K562 (cell line): ENCODE measurements around the gene CABP4. TPM values are rescaled to one million over a fixed set of nuclear protein-coding genes. Genes with fewer than 3 reads are reported as not detected.

ENCODE experiments used
- ATAC-seq: fragments of 200-7000 bp; cut with Tn5 transposase; 3 replicates; pipeline ENCODE4 v1.9.1; 2020; ENCODE audit warnings: moderate library complexity
- BruUV-seq: library from RNA; stranded (reverse); fragments of 400-500 nt; replicated peaks from 2 replicates; lab custom pipeline; 2021; lab: Mats Ljungman, UMichigan
- CTCF ChIA-PET: fragments of 300-600 bp; formaldehyde crosslinking; extraction: SDS; loops from one replicate; lab custom pipeline; 2021; ENCODE audit warnings: low intra/inter-chr PET ratio; lab: Yijun Ruan, JAX
- POLR2A ChIA-PET: fragments of 300-600, 350-650 bp; sonication (Branson Sonifier 250); formaldehyde crosslinking; extraction: SDS; loops from one replicate; lab custom pipeline; 2021; ENCODE audit warnings: antibody characterized with exemption, inconsistent platforms; lab: Yijun Ruan, JAX
- DNase-seq, 4 experiments: peaks; one replicate each; pipeline versions ENCODE4 v3.0.0 to v3.0.0-alpha.2; 2011 to 2018; ENCODE audit warnings: low spot score in 3 of 4, mixed read lengths in 3 of 4; ENCODE audit errors: extremely low read depth in 1 of 4
- FAIRE-seq: peaks from 2 replicates; lab custom pipeline; 2011; peaks lifted over from hg19 to GRCh38; lab: Jason Lieb, UNC
- H2AFZ ChIP-seq: 2 replicates; pipeline ENCODE4 v1.6.0; 2011; ENCODE audit warnings: low read depth, low read length, control low read depth, inconsistent platforms
- H3K27ac ChIP-seq: fragments of 200-600 bp; 3 replicates; pipeline ENCODE4 v1.8.0; 2011; ENCODE audit warnings: low read depth, mild to moderate bottlenecking, control low read depth, inconsistent platforms, low read length, moderate library complexity, mixed read lengths; ENCODE audit errors: extremely low read depth
- H3K27me3 ChIP-seq, 2 experiments: fragments of 300-600 bp in 1 of 2; 2 replicates in 1 of 2; 3 replicates in 1 of 2; pipeline versions ENCODE4 v1.6.0 to v1.8.0; 2011; ENCODE audit warnings: inconsistent platforms in 2 of 2, low read length in 2 of 2, mild to moderate bottlenecking in 1 of 2, mixed read lengths in 1 of 2, moderate library complexity in 1 of 2; ENCODE audit not compliant: control insufficient read depth in 2 of 2, insufficient read depth in 2 of 2
- H3K36me3 ChIP-seq: fragments of 300-600 bp; 3 replicates; pipeline ENCODE4 v1.8.0; 2011; ENCODE audit warnings: mild to moderate bottlenecking, low read length, inconsistent platforms; ENCODE audit not compliant: control insufficient read depth, insufficient read depth
- H3K4me1 ChIP-seq, 2 experiments: fragments of 200-600 bp in 1 of 2; replicated peaks in 1 of 2; 2 replicates in 1 of 2; 3 replicates in 1 of 2; pipeline versions ENCODE4 v1.5.1 to v1.8.0; 2011; ENCODE audit warnings: inconsistent platforms in 2 of 2, low read length in 2 of 2, mild to moderate bottlenecking in 1 of 2, mixed read lengths in 1 of 2, moderate library complexity in 1 of 2; ENCODE audit not compliant: control insufficient read depth in 2 of 2, insufficient read depth in 2 of 2
- H3K4me2 ChIP-seq: 2 replicates; pipeline ENCODE4 v1.6.1; 2011; ENCODE audit warnings: low read length, control low read depth, inconsistent platforms, mixed read lengths; ENCODE audit not compliant: insufficient read depth
- H3K4me3 ChIP-seq: fragments of 200-600 bp; sonication (generic), shearing (Covaris generic); 2 replicates; pipeline ENCODE4 v1.5.1; 2016; ENCODE audit warnings: control low read depth, inconsistent platforms
- H3K79me2 ChIP-seq: fragments of 200-600 bp; 3 replicates; pipeline ENCODE4 v1.8.0; 2011; ENCODE audit warnings: low read length, inconsistent platforms; ENCODE audit not compliant: control insufficient read depth, insufficient read depth
- H3K9ac ChIP-seq, 2 experiments: 2 replicates each; pipeline versions ENCODE4 v1.6.0 to v1.6.1; 2011; ENCODE audit warnings: low read depth in 2 of 2, low read length in 2 of 2, control low read depth in 1 of 2, inconsistent platforms in 1 of 2, mild to moderate bottlenecking in 1 of 2, mixed read lengths in 1 of 2; ENCODE audit not compliant: insufficient read depth in 1 of 2
- H3K9me1 ChIP-seq: one replicate; pipeline ENCODE4 v1.6.0; 2011; ENCODE audit warnings: inconsistent platforms, mild to moderate bottlenecking, low read length, moderate library complexity; ENCODE audit not compliant: control insufficient read depth, insufficient read depth
- H3K9me3 ChIP-seq: replicated peaks from 2 replicates; pipeline ENCODE4 v1.5.1; 2011; ENCODE audit warnings: low read depth, low read length, inconsistent platforms; ENCODE audit not compliant: control insufficient read depth, insufficient read depth
- H4K20me1 ChIP-seq: replicated peaks from 2 replicates; pipeline ENCODE4 v1.6.1; 2011; ENCODE audit warnings: low read length, inconsistent platforms, mixed read lengths; ENCODE audit not compliant: control insufficient read depth, insufficient read depth
- CCNT2 ChIP-seq: IDR thresholded peaks from 2 replicates; pipeline ENCODE4 v1.6.1; 2011; ENCODE audit warnings: borderline replicate concordance, low read depth, mild to moderate bottlenecking, moderate library complexity, mixed read lengths, low read length; ENCODE audit not compliant: insufficient read length; ENCODE audit errors: extremely low read depth
- EZH2 ChIP-seq: IDR thresholded peaks from 2 replicates; pipeline ENCODE4 v1.6.1; 2012; ENCODE audit warnings: low read depth, mild to moderate bottlenecking, inconsistent platforms, low read length, borderline replicate concordance
- FIP1L1 ChIP-seq: fragments of 200-400 bp; formaldehyde crosslinking; IDR thresholded peaks from 2 replicates; pipeline ENCODE4 v1.6.1; 2018; ENCODE audit warnings: mild to moderate bottlenecking, low read depth, low read length; ENCODE audit not compliant: poor library complexity, severe bottlenecking
- FOXP1 ChIP-seq: sonication (generic); formaldehyde crosslinking; IDR thresholded peaks from 2 replicates; pipeline ENCODE4 v1.8.0; 2022; ENCODE audit warnings: mild to moderate bottlenecking, missing genetic modification reagents
- HNRNPK ChIP-seq: fragments of 200-400 bp; formaldehyde crosslinking; IDR thresholded peaks from one replicate; pipeline ENCODE4 v1.6.1; 2018; ENCODE audit warnings: mild to moderate bottlenecking, low read depth, low read length; ENCODE audit not compliant: poor library complexity, severe bottlenecking
- IRF2 ChIP-seq: sonication (generic); formaldehyde crosslinking; IDR thresholded peaks from 2 replicates; pipeline ENCODE4 v1.8.1; 2022; ENCODE audit warnings: mild to moderate bottlenecking, missing genetic modification reagents
- POLR2A ChIP-seq: fragments of 450-650 bp; conservative IDR thresholded peaks from 2 replicates; pipeline ENCODE4 v1.6.1; 2016
- POLR2G ChIP-seq: fragments of 200-400 bp; formaldehyde crosslinking; IDR thresholded peaks from 2 replicates; pipeline ENCODE4 v1.6.1; 2017; ENCODE audit warnings: low read depth, mild to moderate bottlenecking, antibody characterized with exemption, low read length, moderate library complexity
- RBFOX2 ChIP-seq: fragments of 200-400 bp; formaldehyde crosslinking; IDR thresholded peaks from 2 replicates; pipeline ENCODE4 v1.6.1; 2017; ENCODE audit warnings: low read depth, mild to moderate bottlenecking, low read length, moderate library complexity
- RHOXF2B ChIP-seq: fragments of 250-450 bp; sonication (Bioruptor Pico); conservative IDR thresholded peaks from 2 replicates; pipeline ENCODE4 v1.5.1; 2021
- TEAD1 ChIP-seq, 2 experiments: fragments of 450-650 bp in 1 of 2; sonication (generic) in 1 of 2; formaldehyde crosslinking; IDR thresholded peaks; 2 replicates each; pipeline versions ENCODE4 v1.4.0 to v1.8.0; 2020 to 2022; ENCODE audit warnings: mild to moderate bottlenecking in 2 of 2, missing genetic modification reagents in 1 of 2
- TGIF2 ChIP-seq: sonication (generic); formaldehyde crosslinking; IDR thresholded peaks from 2 replicates; pipeline ENCODE4 v1.8.1; 2022; ENCODE audit warnings: mild to moderate bottlenecking, missing genetic modification reagents, moderate library complexity
- ZC3H4 ChIP-seq: sonication (generic); formaldehyde crosslinking; IDR thresholded peaks from 2 replicates; pipeline ENCODE4 v1.9.0; 2021; ENCODE audit warnings: missing genetic modification reagents, borderline replicate concordance
- ZFX ChIP-seq: sonication (generic); formaldehyde crosslinking; IDR thresholded peaks from 2 replicates; pipeline ENCODE4 v1.8.0; 2022; ENCODE audit warnings: mild to moderate bottlenecking, missing genetic modification reagents, moderate library complexity
- ZNF143 ChIP-seq: sonication (generic); formaldehyde crosslinking; IDR thresholded peaks from 2 replicates; pipeline ENCODE4 v1.9.0; 2022; ENCODE audit warnings: mild to moderate bottlenecking, missing genetic modification reagents
- ZNF282 ChIP-seq: sonication (generic); formaldehyde crosslinking; IDR thresholded peaks from 2 replicates; pipeline ENCODE4 v1.8.1; 2023; ENCODE audit warnings: missing genetic modification reagents
- ZNF408 ChIP-seq: fragments of 250-450 bp; sonication (Bioruptor Pico); IDR thresholded peaks from 2 replicates; pipeline ENCODE4 v1.4.0; 2020; ENCODE audit warnings: low read depth, mild to moderate bottlenecking, moderate library complexity
- ZNF589 ChIP-seq: fragments of 200-800 bp; sonication (Bioruptor generic); IDR thresholded peaks from 2 replicates; pipeline ENCODE4 v1.6.1; 2016; ENCODE audit warnings: low read depth, missing genetic modification characterization, missing compliant biosample characterization
- WGBS: fragments of 100-300 bp; shearing (Covaris generic); methylation state at CpG from one replicate; pipeline ENCODE4 v1.1.6; 2016; ENCODE audit warnings: low coverage, mixed read lengths; ENCODE audit not compliant: insufficient coverage; ENCODE audit errors: missing lambda C conversion rate; 5-methylcytosine and 5-hydroxymethylcytosine counted together
- in situ Hi-C: fragments of 300-500 bp; cut with MboI; formaldehyde crosslinking; loops from 4 replicates; pipeline ENCODE4 v1.15.0; 2018; ENCODE audit warnings: inconsistent platforms, mixed read lengths
- intact Hi-C: fragments of 100-400 bp; cut with micrococcal nuclease; formaldehyde crosslinking; loops from 2 replicates; pipeline ENCODE4 v1.14.2; 2022
- polyA plus RNA-seq, 8 experiments: library from polyadenylated mRNA; depleted of rRNA in 4 of 8; stranded (reverse) in 5 of 8; unstranded in 3 of 8; fragments of >200 nt; fragmentation: Nextera tagmentation in 2 of 8; fragmentation: Illumina TruSeq in 1 of 8; extraction: Ambion mirVana in 2 of 8; extraction: Trizol in 1 of 8; gene quantifications; 2 replicates each; pipeline versions ENCODE4 v1.2.1 to v1.2.3, GENCODE V29; 2011 to 2014; ENCODE audit warnings: inconsistent platforms in 1 of 8, missing spikeins in 1 of 8
- total RNA-seq, 7 experiments: library from RNA; depleted of rRNA in 6 of 7; stranded (reverse); fragments of >200 nt in 6 of 7; fragmentation: Illumina TruSeq in 2 of 7; extraction: Trizol in 2 of 7; gene quantifications; 2 replicates each; pipeline versions ENCODE4 v1.2.1 to v1.2.3, GENCODE V29; 2011 to 2021; ENCODE audit warnings: low replicate concordance in 1 of 7
- TF ChIP-seq, protein P1 (sequence below): sonication (generic); formaldehyde crosslinking; IDR thresholded peaks from 2 replicates; pipeline ENCODE4 v1.8.1; 2023; ENCODE audit warnings: mild to moderate bottlenecking, missing genetic modification reagents

The CABP4 gene
- total and polyA plus RNA-seq, 9 of the 15 experiments (the other 6 are each of a cell fraction or from before 2014, with no cell fraction given) = 0.11 TPM; not detected in 8

DNA sequence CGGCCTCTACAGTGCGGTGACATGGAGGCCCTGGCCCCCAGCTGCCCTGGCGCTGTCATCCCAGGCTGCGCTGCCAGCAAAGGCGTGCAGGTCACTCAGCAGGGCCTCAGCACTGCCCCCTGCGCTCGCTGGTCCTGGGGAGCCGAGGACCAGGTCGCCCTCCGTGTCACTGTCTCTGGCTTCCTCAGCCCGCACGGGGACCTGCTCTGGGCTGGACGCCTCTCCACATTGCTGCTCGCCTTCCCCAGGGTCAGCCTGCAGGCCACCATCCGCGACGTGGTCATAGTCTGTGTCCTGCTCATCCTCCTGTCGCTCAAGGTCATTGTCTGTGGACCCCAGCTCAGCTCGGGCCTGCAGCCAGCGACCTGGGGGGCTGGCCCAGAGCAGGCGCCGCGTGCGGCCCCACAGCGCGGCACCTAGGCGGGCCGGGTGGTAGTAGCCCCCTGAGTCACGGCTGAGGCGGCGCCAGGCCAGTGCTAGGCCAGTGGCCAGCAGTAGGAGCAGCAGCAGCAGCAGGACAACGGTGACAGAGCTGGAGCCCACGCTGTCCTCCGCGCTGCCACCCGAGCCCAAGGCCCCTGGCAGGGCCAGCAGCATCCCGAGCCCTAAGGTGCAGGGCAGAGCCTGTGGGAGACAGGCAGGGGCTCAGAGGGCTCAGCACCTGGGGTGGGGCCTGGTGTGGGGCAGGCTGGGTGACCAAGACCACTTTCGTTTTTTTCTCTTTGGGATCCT lies 19.3 kb upstream of the CABP4 start:
- Histone ChIP-seq H3K27me3 (no peaks in the 10 kb centered on the region), H3K9me3 (no peaks in the 10 kb centered on the region), H3K4me1 (peaks cover 16 to 80% of the 10 kb centered on the region in 2 experiments), H3K9me1 (peaks cover 4% of the 10 kb centered on the region), H3K79me2 (no peaks in the 10 kb centered on the region; the same call in 2 of the 3 replicates), H3K27ac (peak overlapping the region; percentile 86), H3K9ac (peak overlapping the region; percentile 53 to 87; a peak in 3 of 4 replicates), H2AFZ (no peak overlapping the region), H4K20me1 (no peaks in the 10 kb centered on the region), H3K36me3 (peaks cover 88% of the 10 kb centered on the region; the same call in 2 of the 3 replicates), H3K4me2 (no peak overlapping the region; the same call in 1 of the 2 replicates), H3K4me3 (no peak overlapping the region)
- WGBS = 91% methylated on average over 21 of the region's 38 CpGs
- intact Hi-C loops (no loop called here), in situ Hi-C loops (no loop called here)
- ATAC-seq = no peak; the same call in 1 of the 3 replicates
- no peak for DNase-seq
- ChIA-PET POLR2A (interaction anchor here (0.7 to 1.4 kb wide), 3 partner anchors 11 to 126 kb away, joined by 3 to 4 read pairs (median 4); no protein-coding TSS in a partner anchor), CTCF (no interaction called here)
- TF ChIP-seq POLR2A (0 out of 2 replicates have a peak, but pooled peaks have one; percentile 7), RHOXF2B (CRISPR knock-in tag) (no peak), ZNF408 (no peak), RBFOX2 (peak; percentile 58), CCNT2 (peak; percentile 13), ZNF589 (CRISPR knock-in tag) (0 out of 2 replicates have a peak, but pooled peaks have one; percentile 1), ZFX (CRISPR knock-in tag) (peak; percentile 23; the same call in 1 of the 2 replicates), ZC3H4 (CRISPR knock-in tag) (peak; percentile 44; the same call in 1 of the 2 replicates), TGIF2 (CRISPR knock-in tag) (no peak), EZH2 (no peak), POLR2G (peak; percentile 67), FOXP1 (CRISPR knock-in tag) (0 out of 2 replicates have a peak, but pooled peaks have one; percentile 49), TEAD1 (CRISPR knock-in tag; IDR thresholded peaks at IDR 0.05) (peak in 1 of 2 experiments; percentile 39; a peak in 1 of 4 replicates), ZNF143 (CRISPR knock-in tag) (peak; percentile 53; the same call in 1 of the 2 replicates), IRF2 (CRISPR knock-in tag) (0 out of 2 replicates have a peak, but pooled peaks have one; percentile 24), HNRNPK (no peak), FIP1L1 (peak; percentile 33), ZNF282 (CRISPR knock-in tag) (peak; percentile 30; the same call in 1 of the 2 replicates)
- TF ChIP-seq, protein P1, sequence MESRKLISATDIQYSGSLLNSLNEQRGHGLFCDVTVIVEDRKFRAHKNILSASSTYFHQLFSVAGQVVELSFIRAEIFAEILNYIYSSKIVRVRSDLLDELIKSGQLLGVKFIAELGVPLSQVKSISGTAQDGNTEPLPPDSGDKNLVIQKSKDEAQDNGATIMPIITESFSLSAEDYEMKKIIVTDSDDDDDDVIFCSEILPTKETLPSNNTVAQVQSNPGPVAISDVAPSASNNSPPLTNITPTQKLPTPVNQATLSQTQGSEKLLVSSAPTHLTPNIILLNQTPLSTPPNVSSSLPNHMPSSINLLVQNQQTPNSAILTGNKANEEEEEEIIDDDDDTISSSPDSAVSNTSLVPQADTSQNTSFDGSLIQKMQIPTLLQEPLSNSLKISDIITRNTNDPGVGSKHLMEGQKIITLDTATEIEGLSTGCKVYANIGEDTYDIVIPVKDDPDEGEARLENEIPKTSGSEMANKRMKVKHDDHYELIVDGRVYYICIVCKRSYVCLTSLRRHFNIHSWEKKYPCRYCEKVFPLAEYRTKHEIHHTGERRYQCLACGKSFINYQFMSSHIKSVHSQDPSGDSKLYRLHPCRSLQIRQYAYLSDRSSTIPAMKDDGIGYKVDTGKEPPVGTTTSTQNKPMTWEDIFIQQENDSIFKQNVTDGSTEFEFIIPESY (CRISPR knock-in tag) = peak; percentile 78
- no peak for FAIRE-seq
- no TSS peak for BruUV-seq
